ENCODE measurements around the gene UPB1. TPM values are rescaled to one million over a fixed set of nuclear protein-coding genes. Genes with fewer than 3 reads are reported as not detected.
A peak's percentile ranks its signal among the peaks of the same experiment; 100 is the strongest.

The UPB1 gene
- total and polyA plus RNA-seq, 9 of the 15 experiments (the other 6 are each of a cell fraction or from before 2014, with no cell fraction given) = 0.06 to 0.11 TPM; not detected in 7

- no peak for TF ChIP-seq ZBTB5 (IDR thresholded peaks at IDR 0.05)
- no peak for TF ChIP-seq RNF2 (IDR thresholded peaks at IDR 0.05)
- no peak for TF ChIP-seq ZNF274 (IDR thresholded peaks at IDR 0.05; ENCODE audit: borderline replicate concordance, low read depth, low read length)
- TF ChIP-seq TAF9B (IDR thresholded peaks at IDR 0.05; ENCODE audit: partially characterized antibody) = peak; percentile 92
- no peak for TF ChIP-seq ZNF511 (CRISPR knock-in tag; IDR thresholded peaks at IDR 0.05)
- TF ChIP-seq FOXA3 (CRISPR knock-in tag; conservative IDR thresholded peaks at IDR 0.05 in 1 of 2, IDR thresholded peaks at IDR 0.05 in 1 of 2) = no peak
- peak; percentile 49; the same call in 1 of the 2 replicates for TF ChIP-seq TFAP4 (CRISPR knock-in tag; IDR thresholded peaks at IDR 0.05; ENCODE audit: borderline replicate concordance)
- TF ChIP-seq E2F4 (CRISPR knock-in tag; IDR thresholded peaks at IDR 0.05; ENCODE audit: low read depth) = no peak
- TF ChIP-seq ZNF175 (CRISPR knock-in tag; IDR thresholded peaks at IDR 0.05; ENCODE audit: low read depth) = peak; percentile 39; the same call in 1 of the 2 replicates
- no peak for TF ChIP-seq MYBL2 (IDR thresholded peaks at IDR 0.05; ENCODE audit: low read depth)
- no peak for TF ChIP-seq MYBL2 (CRISPR knock-in tag; IDR thresholded peaks at IDR 0.05; ENCODE audit: borderline replicate concordance)
- no peak for TF ChIP-seq NFATC3 (IDR thresholded peaks at IDR 0.05)
- no peak for TF ChIP-seq CREBBP (IDR thresholded peaks at IDR 0.05; ENCODE audit: low read depth, low read length)
- no peak for TF ChIP-seq XRCC3 (IDR thresholded peaks at IDR 0.05)
- TF ChIP-seq KLF16 (IDR thresholded peaks at IDR 0.05) = no peak
- TF ChIP-seq NR0B1 (IDR thresholded peaks at IDR 0.05; ENCODE audit: partially characterized antibody) = no peak
- no peak for TF ChIP-seq HIVEP1 (CRISPR knock-in tag; IDR thresholded peaks at IDR 0.05)
- TF ChIP-seq CHD2 (IDR thresholded peaks at IDR 0.05; ENCODE audit: low read depth, low read length) = no peak
- 0 out of 4 replicates have a peak, but pooled peaks of 1 of the 2 experiments have one; percentile 26 for TF ChIP-seq SIX5 (IDR thresholded peaks at IDR 0.05; ENCODE audit: borderline replicate concordance in 1 of 2, insufficient read depth in 1 of 2, low read depth in 1 of 2, low read length in 2 of 2)
- no peak for TF ChIP-seq TEAD4 (IDR thresholded peaks at IDR 0.05; ENCODE audit: low read length)
- no peak for TF ChIP-seq TEAD4 (CRISPR knock-in tag; IDR thresholded peaks at IDR 0.05; ENCODE audit: borderline replicate concordance)
- no peak for TF ChIP-seq ZNF668 (CRISPR knock-in tag; IDR thresholded peaks at IDR 0.05)
- no peak for TF ChIP-seq SMARCB1 (IDR thresholded peaks at IDR 0.05; ENCODE audit: insufficient read length, low read depth)
Observed at GRCh38 chr22:24555165-24556039, 60.3 kb downstream of the UPB1 start, which contains the start of gene SNRPD3 (continued).

All from K562 (cell line).